A673 (cell line): ENCODE measurements around the gene TEX14. TPM values are rescaled to one million over a fixed set of nuclear protein-coding genes. Genes with fewer than 3 reads are reported as not detected.

Experiments used
- BruUV-seq: library from RNA; stranded (reverse); fragments of 400-500 nt; replicated peaks from 2 replicates; lab custom pipeline; 2021; lab: Mats Ljungman, UMichigan
- CTCF ChIA-PET: fragments of 300-600 bp; sonication (Branson Sonifier 250); formaldehyde crosslinking; loops from one replicate; lab custom pipeline; 2022; ENCODE audit warnings: antibody characterized with exemption; lab: Charles Lee
- POLR2A ChIA-PET: fragments of 300-600 bp; sonication (Branson Sonifier 250); formaldehyde crosslinking; loops from one replicate; lab custom pipeline; 2022; ENCODE audit warnings: antibody characterized with exemption; ENCODE audit not compliant: low non-redundant PET; lab: Charles Lee
- DNase-seq: peaks from one replicate; pipeline ENCODE4 v3.0.0-alpha.2; 2015; ENCODE audit warnings: low spot score
- H3K27ac ChIP-seq: fragments of 200-600 bp; sonication (generic); 2 replicates; pipeline ENCODE4 v1.5.1; 2016; ENCODE audit warnings: mixed run types, low read depth, mild to moderate bottlenecking, mixed read lengths, antibody characterized with exemption, low read length; ENCODE audit not compliant: poor library complexity, severe bottlenecking
- H3K27me3 ChIP-seq: fragments of 200-600 bp; sonication (generic); replicated peaks from 2 replicates; pipeline ENCODE4 v1.6.1; 2017; ENCODE audit warnings: mixed run types, low read depth, mild to moderate bottlenecking, mixed read lengths, antibody characterized with exemption, low read length; ENCODE audit not compliant: insufficient read depth, poor library complexity
- H3K36me3 ChIP-seq: fragments of 200-600 bp; sonication (generic); 2 replicates; pipeline ENCODE4 v1.6.1; 2016; ENCODE audit warnings: mixed run types, mild to moderate bottlenecking, mixed read lengths, antibody characterized with exemption, low read length; ENCODE audit not compliant: insufficient read depth, poor library complexity, severe bottlenecking
- H3K4me1 ChIP-seq: fragments of 200-600 bp; sonication (generic); 2 replicates; pipeline ENCODE4 v1.6.1; 2017; ENCODE audit warnings: mixed run types, mild to moderate bottlenecking, mixed read lengths, antibody characterized with exemption, low read length; ENCODE audit not compliant: insufficient read depth, poor library complexity, severe bottlenecking
- H3K4me3 ChIP-seq: fragments of 200-600 bp; sonication (generic); 2 replicates; pipeline ENCODE4 v1.5.1; 2016; ENCODE audit warnings: low read depth, mixed run types, mild to moderate bottlenecking, mixed read lengths, low read length; ENCODE audit not compliant: poor library complexity, severe bottlenecking
- H3K9me3 ChIP-seq: fragments of 200-600 bp; sonication (generic); 2 replicates; pipeline ENCODE4 v1.6.1; 2016; ENCODE audit warnings: mixed run types, low read depth, mild to moderate bottlenecking, mixed read lengths, antibody characterized with exemption, low read length; ENCODE audit not compliant: poor library complexity, severe bottlenecking
- EZH2 ChIP-seq: fragments of 200-600 bp; sonication (generic); IDR thresholded peaks from 2 replicates; pipeline ENCODE4 v1.6.1; 2017; ENCODE audit warnings: borderline replicate concordance, low read depth, mild to moderate bottlenecking, mixed read lengths, antibody characterized with exemption, low read length; ENCODE audit not compliant: poor library complexity, severe bottlenecking
- intact Hi-C: fragments of 100-400 bp; cut with micrococcal nuclease; formaldehyde crosslinking; loops from one replicate; pipeline ENCODE4 v1.10.0; 2022; ENCODE audit not compliant: unreplicated experiment
- total RNA-seq: library from RNA; stranded (reverse); gene quantifications from 2 replicates; pipeline ENCODE4 v1.2.3, GENCODE V29; 2021
- TF ChIP-seq, protein P1 (sequence below): fragments of 300-800, 200-600 bp; sonication (generic); conservative IDR thresholded peaks from 2 replicates; pipeline ENCODE4 v1.5.1; 2017; ENCODE audit warnings: low read depth, mild to moderate bottlenecking, antibody characterized with exemption, low read length, moderate library complexity, mixed read lengths

The TEX14 gene
- total RNA-seq, 1 experiment from 2014 or later, result 0.26 TPM

DNA sequence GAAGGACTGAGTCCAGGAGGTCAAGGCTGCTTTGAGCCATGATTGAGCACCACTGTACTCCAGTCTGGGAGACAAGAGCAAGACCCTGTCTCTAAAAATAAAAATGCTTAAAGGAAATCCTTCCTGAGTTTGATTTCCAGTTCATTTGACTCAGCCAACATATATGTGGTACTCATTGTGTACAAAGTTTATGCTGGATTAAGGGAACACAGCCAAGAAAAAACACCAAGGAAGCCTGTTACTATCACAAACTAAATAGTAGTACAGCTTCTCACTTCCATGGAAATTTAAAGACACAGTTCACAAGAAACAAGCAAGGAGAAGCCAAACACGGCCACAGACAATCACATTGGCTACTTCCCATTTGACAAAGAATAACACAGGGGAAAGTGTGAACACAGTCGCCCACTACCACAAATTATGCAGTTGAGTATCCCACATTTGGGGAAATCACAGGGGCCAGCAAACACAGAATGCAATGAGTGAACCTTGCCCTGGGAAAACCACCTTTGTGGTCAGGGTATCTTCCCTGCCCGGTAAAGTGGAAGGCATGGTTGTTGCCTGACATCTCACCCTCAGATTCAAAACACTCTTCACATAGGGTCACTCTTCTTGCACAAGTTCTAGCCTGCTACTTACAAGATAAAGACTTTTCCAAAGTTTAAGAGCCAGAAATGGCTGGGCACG, 14.5 kb downstream of the TEX14 start:
- H3K36me3 ChIP-seq, result no peaks in the 10 kb centered on the region
- CTCF ChIA-PET, result no interaction called here
- no peaks in the 10 kb centered on the region for H3K4me1 ChIP-seq
- intact Hi-C loops, result no loop called here
- H3K4me3 ChIP-seq, result no peak overlapping the region
- no TSS peak for BruUV-seq
- no peaks in the 10 kb centered on the region for H3K9me3 ChIP-seq
- no peaks in the 10 kb centered on the region for H3K27me3 ChIP-seq
- no peak for TF ChIP-seq EZH2
- TF ChIP-seq, protein P1, sequence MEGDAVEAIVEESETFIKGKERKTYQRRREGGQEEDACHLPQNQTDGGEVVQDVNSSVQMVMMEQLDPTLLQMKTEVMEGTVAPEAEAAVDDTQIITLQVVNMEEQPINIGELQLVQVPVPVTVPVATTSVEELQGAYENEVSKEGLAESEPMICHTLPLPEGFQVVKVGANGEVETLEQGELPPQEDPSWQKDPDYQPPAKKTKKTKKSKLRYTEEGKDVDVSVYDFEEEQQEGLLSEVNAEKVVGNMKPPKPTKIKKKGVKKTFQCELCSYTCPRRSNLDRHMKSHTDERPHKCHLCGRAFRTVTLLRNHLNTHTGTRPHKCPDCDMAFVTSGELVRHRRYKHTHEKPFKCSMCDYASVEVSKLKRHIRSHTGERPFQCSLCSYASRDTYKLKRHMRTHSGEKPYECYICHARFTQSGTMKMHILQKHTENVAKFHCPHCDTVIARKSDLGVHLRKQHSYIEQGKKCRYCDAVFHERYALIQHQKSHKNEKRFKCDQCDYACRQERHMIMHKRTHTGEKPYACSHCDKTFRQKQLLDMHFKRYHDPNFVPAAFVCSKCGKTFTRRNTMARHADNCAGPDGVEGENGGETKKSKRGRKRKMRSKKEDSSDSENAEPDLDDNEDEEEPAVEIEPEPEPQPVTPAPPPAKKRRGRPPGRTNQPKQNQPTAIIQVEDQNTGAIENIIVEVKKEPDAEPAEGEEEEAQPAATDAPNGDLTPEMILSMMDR, result no peak
- no peak for DNase-seq
- POLR2A ChIA-PET, result no interaction called here
- H3K27ac ChIP-seq, result no peak overlapping the region

DNA sequence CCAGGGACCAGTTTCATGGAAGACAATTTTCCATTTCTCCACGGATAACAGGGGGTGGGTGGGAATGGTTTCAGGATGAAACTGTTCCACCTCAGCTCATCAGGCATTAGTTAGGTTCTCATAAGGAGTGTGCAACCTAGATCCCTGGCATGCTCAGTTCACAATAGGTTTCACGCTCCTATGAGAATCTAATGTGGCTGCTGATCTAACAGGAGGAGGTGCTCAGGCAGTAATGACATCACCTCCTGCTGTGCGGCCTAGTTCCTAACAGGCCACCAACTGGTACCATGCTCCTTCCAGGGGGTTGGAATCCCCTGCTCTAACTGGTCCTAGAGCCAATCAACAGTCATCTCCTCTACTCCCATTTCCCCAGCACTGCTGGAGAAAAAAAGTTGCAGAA, 19.9 kb downstream of the TEX14 start:
- ChIA-PET POLR2A (no interaction called here), CTCF (no interaction called here)
- TF ChIP-seq, protein P1, result no peak
- no peak for TF ChIP-seq EZH2
- Histone ChIP-seq H3K36me3 (no peaks in the 10 kb centered on the region), H3K4me3 (no peak overlapping the region), H3K4me1 (no peaks in the 10 kb centered on the region), H3K9me3 (no peaks in the 10 kb centered on the region), H3K27me3 (no peaks in the 10 kb centered on the region), H3K27ac (no peak overlapping the region)
- BruUV-seq, result no TSS peak
- no peak for DNase-seq
- intact Hi-C loops, result no loop called here

GRCh38 chr17:58669853-58670252, 22.0 kb downstream of the TEX14 start:
- H3K36me3 ChIP-seq, result no peaks in the 10 kb centered on the region
- H3K9me3 ChIP-seq, result no peaks in the 10 kb centered on the region
- no peak overlapping the region for H3K4me3 ChIP-seq
- TF ChIP-seq, protein P1, result no peak
- no peak for TF ChIP-seq EZH2
- no peaks in the 10 kb centered on the region for H3K27me3 ChIP-seq
- no peaks in the 10 kb centered on the region for H3K4me1 ChIP-seq
- no peak for DNase-seq
- CTCF ChIA-PET, result no interaction called here
- intact Hi-C loops, result no loop called here
- no TSS peak for BruUV-seq
- POLR2A ChIA-PET, result interaction anchor here (0.6 to 0.7 kb wide), 2 partner anchors 22 to 207 kb away, joined by 4 to 17 read pairs; no protein-coding TSS in a partner anchor
- no peak overlapping the region for H3K27ac ChIP-seq
